ENCODE data around the gene EIF5. TPM values are rescaled to one million over a fixed set of nuclear protein-coding genes. Genes with fewer than 3 reads are reported as not detected.
A peak's percentile ranks its signal among the peaks of the same experiment; 100 is the strongest.

EIF5 gene
- total and polyA plus RNA-seq, 2 of the 8 experiments (the other 6 are each of a cell fraction or from before 2014, with no cell fraction given): 179 to 323 TPM

GRCh38 chr14:103316721-103317121 is 17.3 kb upstream of the EIF5 start:
- H2BK120ac ChIP-seq (replicated peaks; ENCODE audit: low read depth, low read length): no peak overlapping the region
- TF ChIP-seq TBP (IDR thresholded peaks at IDR 0.05; ENCODE audit: low read depth, low read length): 0 out of 2 replicates have a peak, but pooled peaks have one; percentile 37
- TF ChIP-seq GABPA (IDR thresholded peaks at IDR 0.05; ENCODE audit: borderline replicate concordance, insufficient read depth, low read length): no peak
- H3K36me3 ChIP-seq (ENCODE audit: control insufficient read depth in 2 of 4, insufficient read depth in 4 of 4, low read length in 3 of 4): no peaks in the 10 kb centered on the region
- H3K9me3 ChIP-seq (ENCODE audit: insufficient read depth in 2 of 2, low read depth in 1 of 2, low read length in 1 of 2): no peaks in the 10 kb centered on the region
- H2AFZ ChIP-seq (ENCODE audit: low read length): 0 out of 2 replicates have a peak overlapping the region, but pooled peaks have one; percentile 88
- no peak overlapping the region for H3K4ac ChIP-seq (replicated peaks; ENCODE audit: insufficient read length, low read depth, low read length)
- peak in 1 of 2 experiments; percentile 64 for DNase-seq (ENCODE audit: low read depth in 1 of 2, low spot score in 2 of 2)
- H4K5ac ChIP-seq (ENCODE audit: insufficient read length, low read depth, low read length): no peak overlapping the region
- H2BK12ac ChIP-seq (ENCODE audit: low read depth, low read length): peak overlapping the region; percentile 68; the same call in 1 of the 2 replicates
- FAIRE-seq: no peak
- H4K8ac ChIP-seq (ENCODE audit: extremely low read depth, insufficient read depth, low read length): no peak overlapping the region
- ChIA-PET POLR2A (ENCODE audit: partially characterized antibody) (interaction anchor here (0.6 to 15.8 kb wide), 5 partner anchors 10 to 227 kb away, joined by 3 to 229 read pairs (median 4); partner anchors contain the start of gene EIF5), CTCF (ENCODE audit: partially characterized antibody) (interaction anchor here (1.1 kb wide), 1 partner anchor 25 kb away, joined by 4 read pairs; no protein-coding TSS in a partner anchor)
- no peak overlapping the region for H3K18ac ChIP-seq (ENCODE audit: extremely low read depth, low read length)
- no peak overlapping the region for H4K91ac ChIP-seq (replicated peaks; ENCODE audit: insufficient read length, low read length)
- no peak overlapping the region; a peak in 1 of 8 replicates for H3K4me3 ChIP-seq (ENCODE audit: extremely low read depth in 1 of 4, insufficient read depth in 2 of 4, low read depth in 3 of 4, low read length in 4 of 4)
- no peak overlapping the region for H3K56ac ChIP-seq (replicated peaks; ENCODE audit: insufficient read length, low read depth, low read length)
- H2BK15ac ChIP-seq (ENCODE audit: low read length): no peak overlapping the region; the same call in 1 of the 2 replicates
- H2BK20ac ChIP-seq (ENCODE audit: low read length): peak overlapping the region; percentile 35; the same call in 1 of the 2 replicates
- no peaks in the 10 kb centered on the region for H3K79me2 ChIP-seq (ENCODE audit: control insufficient read depth in 1 of 2, insufficient read depth in 2 of 2, low read length in 2 of 2)
- no peaks in the 10 kb centered on the region for H4K20me1 ChIP-seq (replicated peaks in 1 of 2; ENCODE audit: control insufficient read depth in 1 of 2, insufficient read depth in 2 of 2, low read length in 2 of 2)
- H3K23ac ChIP-seq (ENCODE audit: insufficient read length): no peak overlapping the region
- 0 out of 4 replicates have a peak overlapping the region, but pooled peaks of 1 of the 2 experiments have one; percentile 14 for H3K4me2 ChIP-seq (ENCODE audit: insufficient read depth in 1 of 2, low read depth in 2 of 2, low read length in 2 of 2)
- H3K27ac ChIP-seq (ENCODE audit: low read depth, low read length): no peak overlapping the region
- H3K79me1 ChIP-seq (ENCODE audit: low read depth, low read length): no peaks in the 10 kb centered on the region
- no peaks in the 10 kb centered on the region for H3K27me3 ChIP-seq (replicated peaks in 1 of 4; ENCODE audit: control insufficient read depth in 3 of 4, extremely low read depth in 1 of 4, insufficient read depth in 3 of 4, low read length in 3 of 4)
- H2BK5ac ChIP-seq (ENCODE audit: low read depth, low read length): peak overlapping the region; percentile 67; the same call in 1 of the 2 replicates
- WGBS, 2 experiments (ENCODE audit: extremely low coverage in 1 of 2, insufficient coverage in 1 of 2, insufficient read length in 1 of 2, insufficient replicate concordance in 2 of 2, low coverage in 1 of 2, low lambda C conversion rate in 2 of 2, missing lambda C conversion rate in 1 of 2): 84% methylated on average over 16 of the region's 16 CpGs; no CpG with 5 or more reads in 1 of the 2 experiments
- H3K9ac ChIP-seq (replicated peaks in 1 of 4; ENCODE audit: extremely low read depth in 1 of 4, low read depth in 3 of 4, low read length in 3 of 4): no peak overlapping the region
- peaks cover 4 to 17% (median 7%) of the 10 kb centered on the region in 4 experiments for H3K4me1 ChIP-seq (replicated peaks in 1 of 4; ENCODE audit: control insufficient read depth in 3 of 4, insufficient read depth in 4 of 4, low read length in 3 of 4)
- no peaks in the 10 kb centered on the region for H3K23me2 ChIP-seq (ENCODE audit: low read depth, low read length)
- no peak overlapping the region for H3K14ac ChIP-seq (ENCODE audit: insufficient read length)
- no peak overlapping the region for H2AK5ac ChIP-seq (ENCODE audit: low read depth, low read length)
